Amygdala (tissue), 56 donors: ENCODE measurements around the gene LMAN1L.

ENCODE experiments used
- DNase-seq, 56 donors: peaks; one replicate each; lab custom pipeline; 2025; lab: John Stamatoyannopoulos, UW

LMAN1L gene

DNA sequence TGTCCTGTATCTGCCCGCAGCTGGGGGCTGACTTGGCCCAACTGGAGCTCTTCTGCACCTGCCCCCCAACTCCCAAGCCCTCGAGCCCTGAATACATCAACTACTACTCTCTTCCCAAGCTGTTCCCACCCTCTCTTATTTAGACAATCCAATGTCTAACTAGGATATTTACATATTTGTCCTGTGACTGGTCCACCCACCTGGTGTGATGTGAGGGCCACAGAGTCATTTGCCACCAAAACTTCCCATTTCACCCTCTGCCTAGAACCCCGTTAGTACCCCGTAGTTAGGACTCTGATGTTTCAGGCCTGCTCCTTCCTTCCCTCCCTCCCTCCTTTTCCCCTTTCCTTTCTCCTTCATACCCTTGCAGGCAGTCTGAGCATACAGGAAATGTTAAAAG, 20.2 kb downstream of the LMAN1L start:
- DNase-seq = no peak

DNA sequence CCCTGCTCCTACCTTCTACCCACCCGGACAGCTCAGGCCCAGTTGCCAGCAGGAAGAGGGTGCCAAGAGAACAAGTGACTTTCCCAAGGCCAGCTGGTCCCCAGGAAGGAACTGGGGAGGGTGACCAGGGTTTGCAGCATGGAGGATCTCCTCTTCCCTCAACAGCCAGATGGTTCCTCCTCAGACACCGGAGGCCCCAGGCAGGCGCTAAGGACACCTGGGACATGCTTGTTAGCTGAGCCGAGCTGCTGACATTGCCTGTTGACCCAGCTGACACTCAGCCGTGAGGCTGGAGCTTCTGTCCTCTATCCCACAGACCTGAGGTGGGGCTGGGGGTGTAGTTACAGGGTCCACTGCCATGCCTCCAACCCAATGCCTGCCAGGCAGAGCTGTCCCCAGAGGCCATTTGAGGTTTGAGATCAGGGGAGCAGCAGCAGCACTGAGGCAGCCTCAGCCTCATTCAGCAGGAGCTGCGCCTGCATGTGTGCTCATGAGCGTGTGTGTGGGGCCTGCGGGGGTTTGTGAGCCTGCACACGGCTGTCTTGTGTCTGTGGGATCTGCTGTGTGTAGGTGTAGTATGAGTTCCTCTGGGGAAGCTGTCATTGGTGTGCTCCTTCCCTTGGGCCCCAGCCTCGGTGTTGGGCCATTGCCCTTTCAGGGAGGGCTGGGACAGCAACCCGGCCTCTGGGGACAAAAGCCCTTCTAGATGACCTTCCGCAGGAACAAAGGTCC, 20.9 kb downstream of the LMAN1L start:
- DNase-seq = peak in 10 of 56 donors; percentile 12 to 57 (median 22)

DNA sequence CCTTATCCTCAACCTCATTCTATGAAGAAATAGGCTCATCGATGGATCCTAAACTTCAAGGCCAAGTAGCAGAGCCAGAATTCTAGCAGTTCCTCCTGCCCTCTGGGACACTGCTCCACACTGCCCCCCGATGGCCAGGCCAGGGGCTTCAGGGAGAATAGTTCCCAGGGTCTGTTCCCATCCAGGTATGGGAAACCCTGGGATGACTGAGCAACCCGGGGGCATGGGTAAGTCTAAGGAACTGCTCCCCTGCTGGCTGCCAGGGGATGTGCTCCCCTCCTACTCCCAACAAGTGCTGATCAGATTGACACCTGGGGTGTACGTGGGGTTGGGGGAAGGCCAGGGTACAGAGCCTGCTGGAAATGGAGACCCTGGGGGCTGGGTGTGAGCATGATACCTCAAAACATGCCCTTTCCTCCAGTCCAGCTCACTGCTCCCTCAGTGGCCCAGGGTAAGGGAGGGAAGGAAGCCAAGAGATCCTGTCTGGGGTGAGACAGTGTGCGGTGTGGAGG, 22.7 kb downstream of the LMAN1L start:
- peak in 15 of 56 donors; percentile 8 to 58 (median 19) for DNase-seq

DNA sequence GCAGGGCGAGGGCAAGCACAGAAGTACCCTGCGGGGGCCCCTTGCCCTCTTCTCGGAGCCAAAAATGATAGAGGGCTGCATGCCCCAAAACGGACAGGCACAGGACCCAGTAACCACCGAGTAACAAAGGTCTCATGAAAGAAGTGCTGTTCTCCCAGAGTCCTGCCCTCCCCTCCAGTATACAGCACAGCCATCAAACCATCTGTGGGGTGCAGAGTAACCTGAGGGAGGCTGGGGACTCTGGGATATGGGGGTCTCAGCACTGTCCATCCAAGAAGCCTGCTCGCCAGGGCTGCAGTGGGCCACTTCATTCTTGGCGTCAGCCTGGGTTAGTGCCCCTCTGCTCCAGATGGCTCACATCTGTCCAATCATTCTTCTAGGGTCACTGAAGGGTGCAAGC, 24.2 kb downstream of the LMAN1L start:
- DNase-seq = no peak

DNA sequence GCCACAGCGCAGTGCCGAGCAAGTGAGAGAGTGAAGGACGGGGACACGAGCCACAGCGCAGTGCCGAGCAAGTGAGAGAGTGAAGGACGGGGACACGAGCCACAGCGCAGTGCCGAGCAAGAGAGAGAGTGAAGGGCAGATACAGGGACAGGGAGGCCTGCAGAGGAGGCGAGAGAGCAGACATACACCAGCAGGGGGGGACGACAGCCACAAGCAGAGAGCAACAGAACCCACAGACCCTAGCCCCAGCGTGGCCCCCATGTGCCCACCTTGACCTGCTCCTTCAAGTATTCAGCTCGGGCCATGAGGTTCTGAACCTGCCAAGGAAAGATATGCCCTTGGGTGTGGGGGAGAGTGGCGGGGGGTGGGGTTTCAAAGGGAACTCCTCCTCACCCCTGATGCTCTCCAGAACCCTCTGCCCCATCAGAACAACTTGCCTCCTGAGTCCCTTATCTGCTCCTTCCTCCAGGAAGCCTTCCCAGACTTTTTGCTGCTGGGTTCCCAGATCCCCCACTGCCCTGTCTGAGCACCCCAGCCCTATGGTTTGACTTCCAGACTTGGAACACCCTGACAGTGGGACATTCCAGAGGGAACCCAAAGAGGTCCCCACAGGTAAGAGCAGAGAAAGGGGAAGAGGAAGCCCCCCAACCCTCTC, 25.0 kb downstream of the LMAN1L start:
- no peak for DNase-seq

DNA sequence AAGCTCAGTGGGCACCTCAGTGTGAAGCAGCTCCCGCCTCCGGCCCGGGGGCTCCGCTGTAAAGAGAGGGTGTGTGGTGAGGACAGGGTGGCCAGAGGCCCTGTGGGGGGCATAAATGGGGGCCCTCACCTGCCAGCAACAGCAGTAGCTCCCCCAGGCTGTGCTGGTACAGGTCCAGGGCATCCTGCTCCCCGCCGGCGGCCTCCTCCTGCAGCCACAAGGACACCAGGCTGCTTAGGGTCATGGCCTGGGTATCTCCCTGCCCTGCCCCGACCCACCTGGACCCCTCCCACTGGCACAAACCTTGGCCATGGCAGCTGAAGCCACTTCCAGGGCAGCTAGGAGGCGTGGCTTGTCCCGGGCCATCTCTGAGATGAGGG, 25.5 kb downstream of the LMAN1L start:
- no peak for DNase-seq

DNA sequence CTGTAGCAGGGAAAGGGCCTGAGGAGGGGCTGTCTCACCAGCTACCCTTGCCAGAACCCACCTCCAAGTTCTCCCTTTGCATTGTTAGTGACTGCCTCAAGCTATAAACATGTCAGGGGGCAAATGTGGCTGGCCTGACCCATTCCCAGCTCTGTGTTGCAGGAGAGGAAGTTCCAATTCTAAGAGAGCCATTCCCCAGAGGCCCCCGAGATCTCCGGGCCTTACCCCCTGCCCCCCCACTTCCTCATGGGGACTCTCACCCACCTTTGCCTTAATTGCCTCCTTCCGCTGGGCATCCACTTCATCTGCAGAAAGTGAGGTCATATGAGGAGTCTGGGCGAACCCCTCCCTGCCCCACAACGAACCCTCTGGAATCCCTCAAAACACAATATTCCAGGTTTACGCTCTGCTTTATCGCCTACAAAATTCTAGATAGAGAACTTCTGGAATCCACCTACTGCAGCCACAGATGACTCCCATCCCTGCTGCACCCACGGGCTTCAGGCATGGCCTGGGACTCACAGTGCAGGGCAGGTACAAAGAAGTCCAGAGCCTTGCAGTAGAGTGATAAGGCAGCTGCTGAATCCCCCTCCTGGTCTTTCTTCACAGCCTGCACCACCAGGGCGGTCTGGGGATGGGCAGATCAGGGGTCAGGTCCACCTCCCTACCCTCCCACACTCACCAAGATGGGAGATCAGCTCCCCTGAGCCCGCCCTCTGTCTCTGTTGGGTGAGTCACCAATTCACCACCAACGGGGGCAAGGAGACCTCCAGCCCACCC, 26.3 kb downstream of the LMAN1L start:
- no peak for DNase-seq

DNA sequence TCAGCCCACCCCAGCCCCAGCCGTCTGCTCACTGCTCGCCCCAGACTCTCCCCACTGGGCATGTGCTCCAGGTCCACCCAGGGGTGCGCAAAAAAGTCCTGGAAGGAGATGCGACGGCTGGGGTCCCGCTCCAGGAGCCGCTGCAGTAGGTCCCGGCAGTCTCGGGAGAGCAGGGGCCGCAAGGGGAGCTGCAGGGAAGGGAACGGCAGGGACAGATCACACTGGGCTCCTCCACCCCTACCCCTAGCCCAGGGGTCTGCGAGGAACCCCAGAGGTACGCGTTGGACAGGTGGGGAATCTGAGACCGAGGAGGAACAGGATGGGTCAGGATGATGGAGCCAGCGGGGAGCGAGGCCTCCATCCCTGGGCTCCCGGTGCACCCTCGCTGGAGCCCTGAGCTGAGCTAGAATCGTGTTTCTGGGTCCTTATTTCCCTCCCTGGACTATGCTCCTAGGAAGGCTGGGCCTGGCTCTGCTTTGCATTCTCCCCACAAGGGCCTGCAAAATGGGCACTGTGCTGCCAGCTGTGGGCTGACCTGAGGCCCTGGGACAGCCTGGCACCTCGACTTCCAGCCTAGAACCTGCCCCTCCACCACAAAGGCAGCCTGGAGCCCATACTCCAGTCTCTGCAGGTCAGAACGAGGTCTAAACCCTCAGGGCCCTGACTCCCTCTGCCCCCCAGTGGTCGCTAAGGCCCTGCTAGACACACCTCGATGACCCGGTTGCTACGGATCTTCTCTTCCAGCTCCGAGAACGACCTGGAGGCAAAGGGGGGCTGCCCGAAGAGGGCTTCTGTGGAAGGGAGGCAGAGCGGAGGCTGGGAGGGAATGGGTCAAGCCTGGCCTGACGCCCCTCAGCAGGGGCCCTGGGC, 27.1 kb downstream of the LMAN1L start:
- DNase-seq = no peak

DNA sequence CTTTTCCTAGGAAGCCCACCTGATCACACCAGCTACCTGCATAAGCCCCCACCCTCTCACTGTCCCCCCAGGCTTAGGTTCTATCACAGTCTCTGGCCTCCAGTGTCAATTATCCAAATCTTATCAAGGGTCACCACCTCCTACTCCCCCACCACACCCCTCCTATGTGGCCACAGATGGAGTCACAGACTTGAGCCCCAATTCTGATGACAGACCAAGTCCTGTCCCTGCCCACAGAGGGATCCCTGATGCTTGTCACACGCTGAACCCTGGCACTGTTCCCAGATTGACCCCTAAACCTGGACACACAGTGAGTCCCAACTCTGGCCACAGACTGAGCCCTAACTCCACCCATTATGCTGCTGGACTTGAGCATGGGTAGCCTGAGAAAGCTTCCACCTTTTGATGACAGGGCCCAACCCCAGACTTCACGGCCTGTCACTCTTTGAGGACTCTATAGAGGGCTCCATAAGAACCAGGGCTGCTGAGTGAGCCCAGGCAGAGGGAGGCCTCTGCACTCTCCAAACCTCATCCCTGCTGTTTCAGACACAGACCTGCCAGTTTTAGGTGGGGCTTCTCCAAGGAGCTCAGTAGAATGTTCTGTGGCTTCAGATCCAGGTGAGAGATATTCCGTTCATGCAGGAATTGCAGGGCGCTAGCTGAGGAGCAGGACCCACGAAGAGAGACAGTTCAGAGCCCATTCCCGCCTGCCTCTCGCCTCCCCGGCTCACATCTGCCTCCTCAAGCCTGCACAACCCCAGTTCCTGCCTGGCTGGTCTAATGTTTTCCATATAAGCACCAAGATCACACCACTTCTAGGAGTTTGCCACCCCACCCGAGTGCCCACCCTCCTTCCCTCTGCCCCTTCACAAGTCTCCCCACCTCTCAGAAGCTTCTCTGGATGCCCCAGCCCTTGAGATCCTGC, 28.5 kb downstream of the LMAN1L start:
- no peak for DNase-seq

DNA sequence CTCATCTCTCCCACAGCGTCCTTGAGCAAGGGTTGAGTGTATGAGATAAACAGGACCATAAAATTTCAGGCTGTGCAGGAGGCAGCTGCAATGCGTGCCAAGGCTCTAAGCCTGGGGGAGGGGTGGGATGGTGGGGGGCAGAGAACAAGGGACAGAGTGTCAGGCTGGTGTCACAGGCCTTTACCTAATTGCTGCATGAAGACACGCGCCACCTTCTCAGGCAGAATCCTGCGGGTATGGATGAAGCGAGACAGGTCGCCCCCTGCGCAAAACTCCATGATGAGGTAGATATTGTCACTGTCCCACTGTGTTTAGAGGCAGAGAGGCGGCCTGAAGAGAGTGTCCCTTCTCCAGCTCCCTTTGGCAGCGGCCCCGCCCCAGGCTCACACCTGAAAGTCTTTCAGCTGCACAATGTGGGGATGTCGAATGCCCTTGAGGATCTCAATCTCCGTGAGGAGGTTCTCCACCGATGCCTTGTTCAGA, 29.3 kb downstream of the LMAN1L start:
- no peak for DNase-seq

DNA sequence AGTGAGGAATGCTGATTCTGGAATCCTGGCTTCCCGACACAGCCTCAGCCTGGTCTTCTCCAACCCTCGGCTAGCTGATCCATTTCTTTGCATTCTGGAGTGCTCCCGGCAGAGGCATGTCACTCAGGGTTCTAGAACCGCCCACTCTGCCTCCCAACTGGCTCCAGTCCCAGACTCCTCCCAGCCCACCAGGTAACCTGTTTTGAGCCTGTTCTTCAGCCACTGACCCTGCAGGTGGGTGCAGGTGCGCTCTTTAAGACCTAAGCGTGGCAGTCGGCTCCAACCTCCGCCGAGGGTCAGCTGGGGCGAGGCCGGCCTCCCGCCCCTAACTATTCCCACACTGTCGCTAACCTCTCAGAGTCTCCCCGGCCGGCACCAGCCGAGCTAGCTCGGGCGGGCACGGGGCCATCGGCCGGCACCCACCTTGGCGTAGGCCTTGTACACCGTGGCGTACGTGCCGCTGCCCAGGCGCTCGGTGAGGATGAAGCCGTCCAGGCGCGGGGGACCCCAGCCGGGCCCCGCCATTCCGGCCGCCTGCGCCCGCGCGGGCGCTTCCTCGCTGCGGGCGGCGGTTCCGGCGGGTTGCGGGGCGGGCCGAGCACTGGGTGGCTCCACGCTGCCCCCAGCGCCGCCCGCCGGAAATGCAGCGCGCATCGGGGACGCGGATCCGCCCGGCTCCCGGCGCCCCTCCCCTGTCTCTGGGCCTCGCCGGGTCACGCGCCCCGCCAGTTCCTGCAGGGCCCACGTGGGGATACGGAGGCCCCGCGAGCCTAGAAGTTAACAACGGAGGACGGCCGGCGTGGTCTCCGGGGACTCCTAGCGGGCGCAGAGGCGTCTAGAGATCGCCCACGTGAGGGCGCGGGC, 30.2 kb downstream of the LMAN1L start, which contains the start of gene ULK3:
ULK3 (minus strand) TSS at position 576 of the 864 bp plus-strand sequence; CDS start at position 525, 51 bp downstream.
- DNase-seq = peak in 55 of 56 donors; percentile 56 to 96 (median 81)

DNA sequence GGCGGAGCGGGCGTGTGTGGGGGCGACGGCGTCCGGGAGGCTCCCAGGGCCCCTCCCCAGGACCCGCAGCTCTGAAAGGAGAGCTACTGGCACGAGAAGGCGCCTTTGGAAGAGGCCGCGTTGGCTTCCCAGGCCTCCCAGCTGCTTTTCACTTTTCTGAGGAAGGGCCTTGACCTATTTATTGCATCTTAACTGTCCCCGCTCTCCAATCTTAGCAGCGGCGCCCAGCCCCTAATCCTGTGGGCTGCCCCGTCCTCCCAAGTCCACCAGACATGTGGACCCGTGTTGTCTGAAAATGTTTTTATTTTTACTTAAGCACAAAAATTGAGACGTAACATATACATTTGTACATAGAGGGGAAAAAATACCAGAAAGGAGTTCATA, 30.8 kb downstream of the LMAN1L start:
- no peak for DNase-seq

DNA sequence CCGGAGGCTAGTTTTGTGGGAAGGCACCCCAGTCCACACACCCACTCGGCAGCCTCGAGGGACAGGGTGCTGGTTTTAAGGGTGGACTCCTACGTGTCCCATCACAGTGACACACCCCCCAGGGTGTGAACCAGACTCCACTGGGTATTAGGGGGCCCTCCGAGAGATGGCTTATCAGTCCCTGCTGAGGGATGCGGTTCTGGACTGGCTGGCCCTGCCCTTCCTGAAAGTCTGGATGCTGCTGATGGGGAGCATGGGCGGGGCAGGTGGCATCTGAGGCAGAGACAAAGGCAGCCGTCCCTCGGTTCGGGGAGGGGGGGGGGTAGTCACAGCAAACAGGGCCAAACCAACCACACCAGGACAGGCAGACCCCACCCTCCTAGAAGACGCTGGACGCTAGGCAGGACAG, 31.3 kb downstream of the LMAN1L start:
- DNase-seq = no peak

DNA sequence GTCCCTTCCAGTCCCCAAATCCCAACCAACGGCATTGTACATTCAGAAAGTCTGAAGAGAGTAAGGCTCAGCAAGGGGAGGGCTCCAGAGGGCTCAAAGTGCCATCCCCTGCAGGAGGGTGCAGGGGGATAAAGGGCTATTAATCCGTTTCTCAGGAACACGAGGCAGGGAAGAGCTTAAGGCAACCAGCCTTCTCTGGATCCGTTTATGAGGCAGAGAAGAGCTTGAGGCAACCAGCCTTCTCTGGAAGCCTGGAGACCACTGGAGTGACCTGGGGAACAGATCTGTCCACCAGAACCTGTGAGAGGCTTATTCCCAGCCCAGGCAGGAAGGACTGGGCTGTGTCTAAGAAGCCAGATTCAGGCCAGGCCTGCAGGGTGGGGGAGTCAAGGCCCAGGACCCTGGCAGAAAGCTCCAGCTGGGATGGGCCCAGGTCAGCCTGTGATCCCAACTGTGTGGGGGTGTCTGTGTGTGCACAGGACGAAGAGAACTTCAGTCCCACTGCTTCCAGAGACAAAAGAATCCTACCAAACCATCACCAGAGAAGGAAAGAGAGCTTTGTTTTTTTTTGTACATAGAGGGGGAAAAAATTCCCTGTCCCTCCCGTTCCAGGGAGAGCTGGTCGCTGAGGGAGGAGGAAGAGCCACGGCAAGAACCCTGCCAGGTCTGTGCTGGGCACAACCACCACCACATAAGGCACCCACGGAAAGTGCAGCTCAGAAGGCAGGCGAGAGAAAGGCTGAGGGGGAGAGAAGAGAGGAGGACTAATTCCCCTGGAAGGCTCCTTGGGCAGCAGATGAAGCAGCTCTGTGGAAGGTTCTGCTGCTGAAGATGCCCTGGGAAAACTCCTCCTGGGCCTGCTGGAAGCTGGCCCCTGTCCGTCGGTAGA, 31.9 kb downstream of the LMAN1L start:
- no peak for DNase-seq

DNA sequence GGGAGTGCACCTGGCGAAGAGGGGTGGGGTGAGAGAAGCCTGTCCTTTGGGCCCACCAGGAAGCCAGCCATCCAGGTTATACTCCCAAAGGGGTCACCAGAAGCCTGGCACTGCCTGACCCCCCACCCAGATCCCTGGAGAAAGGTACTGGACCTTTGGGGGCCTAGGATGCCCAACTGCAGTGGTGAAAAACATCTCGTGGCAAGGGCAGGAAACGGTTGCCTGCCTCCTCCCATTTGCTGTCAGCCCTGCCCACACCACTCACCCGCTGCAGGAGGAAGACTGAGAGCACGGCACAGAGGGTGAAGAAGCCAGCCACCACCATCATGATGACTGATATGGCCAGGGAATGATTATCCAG, 32.6 kb downstream of the LMAN1L start:
- DNase-seq = no peak

DNA sequence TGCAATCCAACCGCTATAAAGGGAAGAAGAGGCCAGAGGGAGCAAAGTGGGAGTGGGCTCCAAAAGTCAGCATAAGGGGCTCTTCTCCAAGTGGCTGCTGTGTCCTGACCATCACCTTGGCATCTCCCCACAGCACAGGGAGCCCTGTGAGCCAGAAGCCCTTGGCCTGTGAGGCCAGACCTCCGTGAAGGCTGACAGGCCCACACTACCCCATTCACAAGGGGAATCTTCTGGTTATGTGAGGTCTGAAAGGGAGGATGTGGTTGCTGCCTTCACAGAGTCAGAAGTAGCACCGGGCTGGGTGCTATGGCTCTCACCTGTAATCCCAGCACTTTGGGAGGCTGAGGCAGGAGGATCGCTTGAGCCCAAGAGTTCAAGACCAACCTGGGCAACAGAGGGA, 32.9 kb downstream of the LMAN1L start:
- DNase-seq = no peak

DNA sequence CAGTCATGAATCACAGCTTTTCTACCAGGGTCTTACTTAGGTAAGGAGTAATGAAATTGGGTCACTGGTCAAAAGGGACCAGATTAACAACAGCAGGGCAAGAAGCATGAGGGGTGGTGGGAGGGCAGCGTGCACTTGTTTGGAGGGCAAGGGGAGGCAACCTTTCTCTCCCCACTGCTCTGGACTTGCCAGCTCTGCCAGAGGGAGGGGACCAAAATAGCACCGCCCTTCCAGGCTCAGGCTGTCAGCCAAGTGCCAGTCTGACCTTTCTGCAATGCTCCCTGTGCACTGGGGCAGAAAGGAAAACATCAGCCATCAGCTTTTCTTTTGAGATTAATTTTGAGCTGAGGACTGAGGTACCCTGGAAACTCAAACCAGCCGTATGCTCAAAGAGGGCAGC, 34.8 kb downstream of the LMAN1L start:
- DNase-seq = peak in 5 of 56 donors; percentile 6 to 23 (median 15)
